GM18511 (cell line): ENCODE data around the gene SMTNL2.

ENCODE experiments used
- ATAC-seq: cut with Tn5 transposase; IDR thresholded peaks from one replicate; pipeline ENCODE4 v1.9.1; 2021; ENCODE audit warnings: mild to moderate bottlenecking, moderate library complexity; ENCODE audit not compliant: unreplicated experiment

SMTNL2 gene

GRCh38 chr17:4544951-4545216 lies 39.4 kb upstream of the SMTNL2 start:
- ATAC-seq = no peak

DNA sequence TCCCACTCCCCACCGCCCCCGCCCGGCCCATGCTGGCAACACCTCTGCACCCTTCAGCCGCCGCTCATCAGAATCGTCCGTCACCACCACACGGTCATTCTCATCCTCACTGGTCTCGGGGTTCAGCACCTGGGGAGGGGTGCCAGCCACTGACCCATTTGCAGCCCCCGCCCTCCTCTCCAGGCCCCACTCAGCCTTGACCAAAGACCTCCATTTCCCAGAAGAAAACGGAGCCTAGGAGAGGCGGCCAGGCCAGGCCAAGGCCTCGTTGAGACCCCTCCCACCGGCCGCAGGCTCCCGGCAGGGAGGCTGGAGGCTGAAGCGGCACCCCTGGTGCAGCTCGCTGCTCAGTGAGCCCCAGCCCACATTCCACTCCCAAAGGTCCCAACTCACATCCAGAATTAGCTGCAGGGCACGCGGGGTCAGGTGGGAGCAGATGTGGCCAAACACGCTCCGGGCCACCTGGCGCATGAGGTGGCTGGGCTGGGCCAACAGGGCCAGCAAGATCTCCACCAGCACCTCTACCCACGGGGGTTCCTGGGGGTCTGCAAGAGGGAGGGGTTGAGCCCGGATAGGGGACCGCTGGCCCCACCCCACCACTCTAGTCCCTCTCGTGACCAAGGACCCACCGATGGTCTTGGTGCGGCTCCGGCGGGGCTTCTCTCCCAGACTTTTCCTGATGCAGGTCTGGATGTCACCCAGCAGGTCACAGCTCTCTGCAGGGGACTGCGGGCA lies 38.9 kb upstream of the SMTNL2 start:
- ATAC-seq = no peak

- no peak for ATAC-seq
These were observed 37.0 kb upstream of the SMTNL2 start for GRCh38 chr17:4547118-4547906.

DNA sequence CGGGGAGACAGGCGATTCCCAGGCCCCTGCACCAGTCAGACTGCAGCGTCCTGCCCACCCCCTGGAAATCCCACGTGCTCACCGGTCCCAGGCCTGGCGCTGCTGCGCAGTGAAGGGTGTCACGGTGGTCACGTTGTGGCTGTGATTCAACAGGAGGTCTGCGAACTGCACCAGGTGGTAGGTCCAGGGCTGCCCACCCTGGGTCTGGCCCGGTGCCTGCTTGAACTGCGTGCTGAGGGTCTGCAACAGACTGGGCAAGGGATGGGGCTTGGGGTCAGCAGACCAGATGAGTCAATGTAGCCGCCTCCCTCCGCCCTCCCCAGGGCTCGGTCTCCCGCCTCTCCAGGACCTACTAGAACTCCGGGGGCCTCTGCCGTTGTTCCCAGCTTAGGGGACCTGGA lies 36.3 kb upstream of the SMTNL2 start:
- ATAC-seq = no peak

DNA sequence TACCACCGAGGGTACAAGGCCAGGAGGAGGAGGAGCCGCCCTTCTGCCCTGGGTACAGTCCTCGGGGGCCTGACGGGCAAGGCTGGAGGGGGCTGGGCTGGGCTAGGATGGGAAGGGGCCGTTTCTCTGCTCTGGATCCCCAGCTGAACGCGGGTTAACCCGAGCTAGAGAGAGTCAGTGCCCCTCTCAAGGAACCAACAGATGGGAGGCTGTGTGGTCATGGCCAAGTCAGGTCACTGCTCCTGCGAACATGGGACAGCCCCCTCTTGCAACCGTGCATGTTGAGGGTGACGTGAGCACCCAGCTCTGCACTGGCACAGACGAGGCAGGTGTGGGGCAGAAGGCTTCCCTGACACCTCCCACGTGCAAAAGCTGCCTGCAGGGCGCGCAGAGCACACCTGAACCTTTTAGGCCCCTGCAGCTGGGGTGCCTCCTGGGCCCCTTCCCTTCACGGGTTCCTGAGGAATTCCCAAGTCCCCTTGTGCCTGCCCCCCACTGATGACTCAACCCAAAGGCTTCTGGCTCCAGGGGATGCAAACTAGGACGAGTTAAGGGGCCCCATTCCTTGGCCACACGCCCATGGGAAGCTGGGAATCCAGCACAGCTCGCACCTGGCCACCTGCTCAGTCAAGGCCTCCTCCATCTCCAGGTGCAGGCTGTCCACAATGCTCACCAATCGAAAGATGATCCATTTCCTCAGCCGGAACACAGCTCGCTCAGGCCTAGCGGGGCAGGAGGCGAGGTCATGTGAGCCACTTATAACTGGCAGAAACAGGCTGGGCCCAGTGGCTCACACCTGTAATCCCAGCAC lies 35.4 kb upstream of the SMTNL2 start:
- no peak for ATAC-seq

DNA sequence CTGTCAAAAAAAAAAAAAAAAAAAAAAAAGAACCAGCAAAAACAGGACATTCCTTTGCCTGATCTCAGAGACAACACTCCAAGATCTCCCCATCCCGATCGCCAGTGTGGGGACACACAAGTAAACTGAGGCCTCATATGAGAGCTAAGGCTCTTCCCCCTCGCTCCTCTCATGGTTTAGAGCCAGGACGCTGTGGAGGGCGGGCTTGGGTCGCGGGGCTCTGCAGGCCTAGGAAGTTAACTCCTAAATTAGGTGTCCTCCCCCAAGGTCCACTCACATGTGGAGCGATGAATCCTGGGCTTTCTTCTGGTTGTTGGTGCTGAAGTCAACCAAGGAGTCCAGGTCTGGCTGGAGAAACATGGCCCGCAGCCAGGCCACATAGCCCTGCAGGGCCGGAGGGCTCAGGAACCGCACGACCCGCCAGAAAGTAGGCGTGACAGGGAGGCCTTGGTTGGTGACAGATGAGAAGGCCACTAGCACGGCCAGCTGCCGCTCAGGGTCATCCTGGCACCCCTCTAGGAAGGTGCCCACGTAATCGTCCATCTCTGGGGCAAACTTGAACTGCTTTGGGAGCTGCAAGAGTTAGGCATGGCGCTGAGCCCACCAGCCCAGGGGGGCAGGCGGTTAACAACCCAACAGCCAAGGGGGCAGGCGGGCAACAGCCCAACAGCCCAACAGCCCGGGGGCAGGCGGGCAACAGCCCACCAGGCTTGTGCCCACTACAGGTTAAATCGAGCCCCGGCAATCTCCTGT lies 34.4 kb upstream of the SMTNL2 start:
- no peak for ATAC-seq

GRCh38 chr17:4550534-4551039 lies 33.7 kb upstream of the SMTNL2 start:
- ATAC-seq = no peak

- ATAC-seq = no peak
These were observed 33.2 kb upstream of the SMTNL2 start for GRCh38 chr17:4551141-4551540.

GRCh38 chr17:4551796-4552525 lies 32.4 kb upstream of the SMTNL2 start:
- ATAC-seq = no peak

- ATAC-seq = no peak
These were observed 30.7 kb upstream of the SMTNL2 start for GRCh38 chr17:4553669-4554068.

GRCh38 chr17:4554441-4554996 lies 29.8 kb upstream of the SMTNL2 start:
- peak; percentile 17 for ATAC-seq

GRCh38 chr17:4554997-4555799 lies 29.1 kb upstream of the SMTNL2 start, which contains the start of gene MYBBP1A:
MYBBP1A (minus strand) TSS chr17:4555384; CDS start chr17:4555324, 60 bp downstream.
- ATAC-seq = peak; percentile 91

DNA sequence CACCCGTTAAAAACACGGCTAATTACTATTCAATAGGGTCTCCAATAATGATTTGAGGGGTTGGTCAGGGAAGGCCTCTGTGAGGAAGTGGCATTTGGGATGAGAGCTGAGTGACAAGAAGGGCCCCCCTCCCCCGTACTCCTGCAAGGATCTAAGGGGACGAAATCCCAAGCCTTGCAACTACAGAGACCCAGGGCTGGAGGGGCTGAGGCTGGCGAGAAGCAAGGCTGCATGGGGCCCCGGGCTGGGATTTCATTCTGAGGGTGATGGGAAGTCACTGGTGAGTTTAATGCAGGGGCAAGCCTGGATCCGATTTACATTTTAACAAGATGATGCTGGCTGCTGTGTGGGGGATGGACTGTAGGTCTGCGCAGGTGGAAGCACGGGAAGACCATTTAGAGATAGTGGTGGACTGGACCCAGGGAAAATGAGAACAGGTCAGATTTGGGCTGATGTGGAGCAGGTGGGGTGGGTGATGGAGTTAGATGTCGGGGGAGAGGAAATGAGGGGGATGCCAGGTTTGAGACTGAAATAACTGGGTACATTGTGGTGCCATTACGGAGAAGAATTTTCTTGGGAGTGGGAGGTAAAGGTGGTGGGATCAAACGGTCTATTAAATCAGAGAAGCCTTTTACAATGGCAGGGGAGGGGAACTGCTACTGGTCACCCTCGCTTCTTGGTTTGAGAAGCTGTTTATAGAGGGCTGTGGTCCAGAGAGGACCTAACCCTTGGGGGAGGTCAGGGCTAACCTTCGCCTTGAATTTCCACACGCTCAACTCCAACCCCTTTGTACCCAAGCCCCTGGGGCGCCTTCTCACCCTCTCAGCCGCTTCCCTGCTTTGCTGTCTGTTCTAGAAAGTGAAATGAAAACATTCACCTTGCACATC lies 28.2 kb upstream of the SMTNL2 start:
- no peak for ATAC-seq

GRCh38 chr17:4556996-4557395 lies 27.3 kb upstream of the SMTNL2 start:
- no peak for ATAC-seq

DNA sequence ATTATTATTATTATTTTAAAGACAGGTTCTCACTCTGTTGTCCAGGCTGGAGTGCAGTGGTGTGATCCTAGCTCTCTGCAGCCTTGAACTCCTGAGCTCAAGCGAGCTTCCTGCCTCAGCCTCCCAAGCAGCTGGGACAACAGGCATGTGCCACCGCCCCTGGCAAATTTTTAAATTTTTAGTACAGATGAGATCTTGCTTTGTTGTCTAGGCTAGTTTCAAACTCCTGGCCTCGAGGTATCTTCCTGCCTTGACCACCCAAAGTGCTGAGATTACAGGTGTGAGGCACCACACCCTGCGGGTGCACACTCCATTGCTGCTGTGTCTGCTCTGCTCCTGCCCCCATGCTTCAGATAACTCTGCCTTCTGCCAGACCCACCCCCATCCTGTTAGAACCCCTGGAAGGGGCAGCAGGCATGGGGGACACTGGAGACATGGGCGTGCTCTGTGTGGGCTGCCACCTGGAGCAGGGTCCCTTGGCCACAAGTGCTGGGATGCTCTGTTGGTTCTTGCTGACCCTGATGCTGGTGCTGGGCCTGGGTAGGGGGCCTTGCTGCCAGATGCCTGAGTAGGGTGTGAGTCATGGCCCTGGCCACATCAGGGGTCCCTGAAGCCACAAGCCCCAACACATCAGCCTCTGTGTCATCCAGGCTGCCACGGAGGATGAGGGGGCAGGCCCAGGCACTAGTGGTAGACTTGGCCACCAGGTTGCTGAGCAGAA lies 26.5 kb upstream of the SMTNL2 start:
- ATAC-seq = no peak

GRCh38 chr17:4558347-4558971 lies 25.9 kb upstream of the SMTNL2 start:
- ATAC-seq = no peak
